ENCODE results near the gene PCDHA1. TPM values are rescaled to one million over a fixed set of nuclear protein-coding genes. Genes with fewer than 3 reads are reported as not detected.

The PCDHA1 gene
- total and polyA plus RNA-seq, 3 experiments from 2014 or later, result not detected

GRCh38 chr5:141040093-141040770, 254.3 kb downstream of the PCDHA1 start:
- Mint-ChIP-seq H3K27me3 (peaks cover 0 to 10% of the 10 kb centered on the region in 2 donors), H3K4me1 (no peaks in the 10 kb centered on the region), H3K9me3 (peaks cover 0 to 22% (median 2%) of the 10 kb centered on the region in 5 donors), H3K36me3 (no peaks in the 10 kb centered on the region), H3K4me3 (no peak overlapping the region), H3K27ac (no peak overlapping the region)
- CTCF ChIA-PET, result no interaction called here
- Histone ChIP-seq H3K27me3 (ENCODE audit: insufficient read depth, low read length, poor library complexity, severe bottlenecking) (no peaks in the 10 kb centered on the region), H3K27ac (ENCODE audit: low read depth, low read length) (no peak overlapping the region), H3K9me3 (ENCODE audit: low read length) (no peaks in the 10 kb centered on the region), H3K36me3 (ENCODE audit: insufficient read depth, low read length) (no peaks in the 10 kb centered on the region), H3K4me1 (ENCODE audit: insufficient read depth, low read length) (no peaks in the 10 kb centered on the region), H3K4me3 (ENCODE audit: low read length) (no peak overlapping the region)
- DNase-seq, result no peak
- POLR2A ChIA-PET, result no interaction called here

- no peak overlapping the region for H3K27ac Mint-ChIP-seq
- peaks cover 0 to 10% of the 10 kb centered on the region in 2 donors for H3K27me3 Mint-ChIP-seq
- no peaks in the 10 kb centered on the region for H3K27me3 ChIP-seq (ENCODE audit: insufficient read depth, low read length, poor library complexity, severe bottlenecking)
- H3K4me1 Mint-ChIP-seq, result no peaks in the 10 kb centered on the region
- H3K4me3 Mint-ChIP-seq, result no peak overlapping the region
- no peaks in the 10 kb centered on the region for H3K36me3 Mint-ChIP-seq
- no peaks in the 10 kb centered on the region for H3K36me3 ChIP-seq (ENCODE audit: insufficient read depth, low read length)
- peak; percentile 14 to 69 (median 42) for DNase-seq
- peaks cover 0 to 22% (median 2%) of the 10 kb centered on the region in 5 donors for H3K9me3 Mint-ChIP-seq
- ChIA-PET CTCF (no interaction called here), POLR2A (no interaction called here)
- H3K4me3 ChIP-seq (ENCODE audit: low read length), result no peak overlapping the region
- no peaks in the 10 kb centered on the region for H3K9me3 ChIP-seq (ENCODE audit: low read length)
- no peak overlapping the region for H3K27ac ChIP-seq (ENCODE audit: low read depth, low read length)
- H3K4me1 ChIP-seq (ENCODE audit: insufficient read depth, low read length), result no peaks in the 10 kb centered on the region
Observed at GRCh38 chr5:141040771-141041426, 255.0 kb downstream of the PCDHA1 start.

- Histone ChIP-seq H3K27me3 (ENCODE audit: insufficient read depth, low read length, poor library complexity, severe bottlenecking) (no peaks in the 10 kb centered on the region), H3K27ac (ENCODE audit: low read depth, low read length) (no peak overlapping the region), H3K4me1 (ENCODE audit: insufficient read depth, low read length) (no peaks in the 10 kb centered on the region), H3K4me3 (ENCODE audit: low read length) (no peak overlapping the region), H3K36me3 (ENCODE audit: insufficient read depth, low read length) (no peaks in the 10 kb centered on the region), H3K9me3 (ENCODE audit: low read length) (no peaks in the 10 kb centered on the region)
- H3K4me3 Mint-ChIP-seq, result no peak overlapping the region
- H3K4me1 Mint-ChIP-seq, result no peaks in the 10 kb centered on the region
- H3K36me3 Mint-ChIP-seq, result no peaks in the 10 kb centered on the region
- DNase-seq, result no peak
- POLR2A ChIA-PET, result no interaction called here
- CTCF ChIA-PET, result no interaction called here
- peaks cover 0 to 21% (median 2%) of the 10 kb centered on the region in 5 donors for H3K9me3 Mint-ChIP-seq
- no peak overlapping the region for H3K27ac Mint-ChIP-seq
- H3K27me3 Mint-ChIP-seq, result peaks cover 3 to 10% of the 10 kb centered on the region in 2 donors
Observed at GRCh38 chr5:141041427-141041785, 255.5 kb downstream of the PCDHA1 start.

- no peaks in the 10 kb centered on the region for H3K4me1 ChIP-seq (ENCODE audit: insufficient read depth, low read length)
- Mint-ChIP-seq H3K36me3 (no peaks in the 10 kb centered on the region), H3K27ac (no peak overlapping the region), H3K9me3 (peaks cover 0 to 25% (median 3%) of the 10 kb centered on the region in 5 donors), H3K4me1 (no peaks in the 10 kb centered on the region), H3K4me3 (no peak overlapping the region), H3K27me3 (peaks cover 3 to 14% of the 10 kb centered on the region in 2 donors)
- ChIA-PET POLR2A (no interaction called here), CTCF (no interaction called here)
- no peak overlapping the region for H3K27ac ChIP-seq (ENCODE audit: low read depth, low read length)
- H3K4me3 ChIP-seq (ENCODE audit: low read length), result no peak overlapping the region
- no peaks in the 10 kb centered on the region for H3K27me3 ChIP-seq (ENCODE audit: insufficient read depth, low read length, poor library complexity, severe bottlenecking)
- H3K9me3 ChIP-seq (ENCODE audit: low read length), result no peaks in the 10 kb centered on the region
- DNase-seq, result no peak
- no peaks in the 10 kb centered on the region for H3K36me3 ChIP-seq (ENCODE audit: insufficient read depth, low read length)
Observed at GRCh38 chr5:141042555-141042954, 256.6 kb downstream of the PCDHA1 start.

- no peaks in the 10 kb centered on the region for H3K36me3 ChIP-seq (ENCODE audit: insufficient read depth, low read length)
- no peaks in the 10 kb centered on the region for H3K9me3 ChIP-seq (ENCODE audit: low read length)
- no peak within 1 kb of the TSS for H3K27ac ChIP-seq (ENCODE audit: low read depth, low read length)
- no peak within 1 kb of the TSS for H3K4me3 ChIP-seq (ENCODE audit: low read length)
- no peaks in the 10 kb centered on the region for H3K27me3 ChIP-seq (ENCODE audit: insufficient read depth, low read length, poor library complexity, severe bottlenecking)
- H3K4me1 ChIP-seq (ENCODE audit: insufficient read depth, low read length), result no peaks in the 10 kb centered on the region
- H3K27me3 Mint-ChIP-seq, result peaks cover 21 to 52% of the 10 kb centered on the region in 2 donors
- H3K27ac Mint-ChIP-seq, result no peak within 1 kb of the TSS
- H3K9me3 Mint-ChIP-seq, result peaks cover 3 to 18% (median 16%) of the 10 kb centered on the region in 5 donors
- peaks cover 0 to 2% (median 0%) of the 10 kb centered on the region in 3 donors for H3K36me3 Mint-ChIP-seq
- H3K4me3 Mint-ChIP-seq, result peak within 1 kb of the TSS in 5 of 7 donors; percentile 24 to 70 (median 63)
- POLR2A ChIA-PET, result no interaction called here
- CTCF ChIA-PET, result no interaction called here
- no peak for DNase-seq
- H3K4me1 Mint-ChIP-seq, result peaks cover 0 to 5% (median 0%) of the 10 kb centered on the region in 3 donors
Observed at GRCh38 chr5:141050622-141051520, 264.9 kb downstream of the PCDHA1 start, which contains the start of gene PCDHB1. TSS of gene PCDHB1 (plus strand) at chr5:141051374. CDS start at chr5:141051471, 97 bp downstream.

- ChIA-PET CTCF (no interaction called here), POLR2A (no interaction called here)
- Histone ChIP-seq H3K9me3 (ENCODE audit: low read length) (no peaks in the 10 kb centered on the region), H3K27me3 (ENCODE audit: insufficient read depth, low read length, poor library complexity, severe bottlenecking) (no peaks in the 10 kb centered on the region), H3K4me1 (ENCODE audit: insufficient read depth, low read length) (no peaks in the 10 kb centered on the region), H3K27ac (ENCODE audit: low read depth, low read length) (no peak overlapping the region), H3K4me3 (ENCODE audit: low read length) (no peak overlapping the region), H3K36me3 (ENCODE audit: insufficient read depth, low read length) (no peaks in the 10 kb centered on the region)
- Mint-ChIP-seq H3K9me3 (peaks cover 3 to 18% (median 16%) of the 10 kb centered on the region in 5 donors), H3K4me3 (peak overlapping the region in 5 of 7 donors; percentile 24 to 70 (median 63)), H3K27ac (no peak overlapping the region), H3K4me1 (peaks cover 0 to 5% (median 0%) of the 10 kb centered on the region in 3 donors), H3K36me3 (peaks cover 0 to 2% (median 0%) of the 10 kb centered on the region in 3 donors), H3K27me3 (peaks cover 17 to 52% of the 10 kb centered on the region in 2 donors)
- no peak for DNase-seq
Observed at GRCh38 chr5:141051521-141051866, 265.6 kb downstream of the PCDHA1 start.
